H1 (cell line): Measurements from ENCODE around the gene LOXHD1. TPM values are rescaled to one million over a fixed set of nuclear protein-coding genes. Genes with fewer than 3 reads are reported as not detected.

ENCODE experiments used
- CTBP2 ChIP-seq: IDR thresholded peaks from 2 replicates; pipeline ENCODE4 v1.7.0; 2011; ENCODE audit warnings: borderline replicate concordance, mild to moderate bottlenecking, moderate library complexity, mixed read lengths, low read length; ENCODE audit not compliant: insufficient read depth, insufficient read length
- EP300 ChIP-seq, 2 experiments: IDR thresholded peaks; 1 replicate in 1 of 2; 2 replicates in 1 of 2; pipeline ENCODE4 v1.6.1; 2011 to 2012; ENCODE audit warnings: low read depth in 2 of 2, low read length in 2 of 2, mild to moderate bottlenecking in 2 of 2, borderline replicate concordance in 1 of 2, inconsistent platforms in 1 of 2, moderate library complexity in 1 of 2
- GTF2F1 ChIP-seq: IDR thresholded peaks from 2 replicates; pipeline ENCODE4 v1.6.1; 2012; ENCODE audit warnings: low read depth, low read length, improper control_type of control experiment, borderline replicate concordance
- HDAC2 ChIP-seq, 2 experiments: fragments of 300-600 bp in 1 of 2; sonication (generic) in 1 of 2; IDR thresholded peaks; 2 replicates each; pipeline ENCODE4 v1.6.1; 2011 to 2012; ENCODE audit warnings: low read depth in 2 of 2, low read length in 2 of 2, mild to moderate bottlenecking in 2 of 2, moderate library complexity in 2 of 2, borderline replicate concordance in 1 of 2, inconsistent platforms in 1 of 2
- KDM1A ChIP-seq: fragments of 200-600, 300-600 bp; sonication (generic); IDR thresholded peaks from 2 replicates; pipeline ENCODE4 v1.7.1; 2016; ENCODE audit warnings: mild to moderate bottlenecking, low read length, borderline replicate concordance
- KDM4A ChIP-seq: IDR thresholded peaks from one replicate; pipeline ENCODE4 v1.7.1; 2012; ENCODE audit warnings: low read depth, mild to moderate bottlenecking, moderate library complexity, low read length, inconsistent platforms; ENCODE audit not compliant: severe bottlenecking
- POLR2AphosphoS5 ChIP-seq: IDR thresholded peaks from 2 replicates; pipeline ENCODE4 v1.6.1; 2011; ENCODE audit warnings: low read depth, low read length
- SP4 ChIP-seq: IDR thresholded peaks from 2 replicates; pipeline ENCODE4 v1.6.1; 2012; ENCODE audit warnings: low read length, inconsistent platforms
- SUZ12 ChIP-seq: fragments of 200-600 bp; sonication (generic); IDR thresholded peaks from 2 replicates; pipeline ENCODE4 v1.6.1; 2012; ENCODE audit warnings: mild to moderate bottlenecking, inconsistent platforms, low read length, moderate library complexity, mixed read lengths
- polyA plus RNA-seq, 7 experiments: library from polyadenylated mRNA; depleted of rRNA in 3 of 7; stranded (reverse) in 5 of 7; unstranded in 2 of 7; fragments of >200 nt in 5 of 7; fragments of 200-250 nt in 2 of 7; gene quantifications; 1 replicate in 5 of 7; 2 replicates in 1 of 7; 4 replicates in 1 of 7; pipeline versions ENCODE4 v1.2.1 to v1.2.3, GENCODE V29; 2011 to 2013; ENCODE audit warnings: missing spikeins in 2 of 7, mixed read lengths in 2 of 7
- total RNA-seq: library from RNA; stranded (reverse); fragmentation: NEBNext Ultra II Directional; extraction: Animal tissue kit (Norgen Biotek cat#: 25700); gene quantifications from 2 replicates; pipeline ENCODE4 v1.2.1, GENCODE V29; 2021
- TF ChIP-seq, protein P1 (sequence below): IDR thresholded peaks from 2 replicates; pipeline ENCODE4 v1.6.1; 2012; ENCODE audit warnings: inconsistent platforms

Gene LOXHD1
- total and polyA plus RNA-seq, 2 of the 8 experiments (the other 6 are each of a cell fraction or from before 2014, with no cell fraction given): 0.02 TPM; not detected in 1

DNA sequence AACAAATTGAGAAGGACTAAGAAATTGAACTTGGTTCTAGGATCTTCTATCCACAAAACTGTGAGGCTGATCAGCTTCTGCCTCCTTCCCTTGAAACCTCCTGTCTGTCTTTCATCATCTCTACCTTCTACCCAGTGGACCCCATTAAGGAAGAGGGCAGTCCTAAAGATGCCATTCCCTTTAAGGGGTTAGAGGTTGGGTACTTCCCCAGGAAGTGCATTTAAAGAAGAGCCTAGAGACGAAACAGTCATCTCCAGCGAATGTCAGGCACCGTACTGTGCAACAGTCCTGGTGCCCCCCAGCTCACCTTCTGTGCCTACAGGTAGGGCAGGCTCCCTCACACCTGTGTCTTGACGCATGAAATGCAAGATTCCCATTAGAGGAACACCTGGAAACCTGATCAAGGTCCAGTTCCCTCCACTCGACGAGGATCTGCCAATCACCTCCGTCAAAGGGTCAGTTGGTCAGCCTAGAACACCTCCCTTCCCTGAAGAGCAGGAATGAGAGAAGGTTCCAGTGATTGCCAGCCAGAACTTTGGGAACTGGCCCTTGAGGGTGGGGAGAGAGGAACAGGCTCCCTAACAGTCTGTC lies 20.9 kb downstream of the LOXHD1 start (continued):
- TF ChIP-seq CTBP2: no peak
- TF ChIP-seq EP300 (IDR thresholded peaks at IDR 0.05; ENCODE audit: borderline replicate concordance in 1 of 2, low read depth in 2 of 2, low read length in 2 of 2): no peak
- no peak for TF ChIP-seq SP4
- TF ChIP-seq KDM1A: no peak
- TF ChIP-seq POLR2AphosphoS5: no peak
- TF ChIP-seq HDAC2 (IDR thresholded peaks at IDR 0.05; ENCODE audit: borderline replicate concordance in 1 of 2, low read depth in 2 of 2, low read length in 2 of 2): no peak
- no peak for TF ChIP-seq GTF2F1
- TF ChIP-seq SUZ12: no peak
- TF ChIP-seq KDM4A: no peak
- TF ChIP-seq, protein P1, sequence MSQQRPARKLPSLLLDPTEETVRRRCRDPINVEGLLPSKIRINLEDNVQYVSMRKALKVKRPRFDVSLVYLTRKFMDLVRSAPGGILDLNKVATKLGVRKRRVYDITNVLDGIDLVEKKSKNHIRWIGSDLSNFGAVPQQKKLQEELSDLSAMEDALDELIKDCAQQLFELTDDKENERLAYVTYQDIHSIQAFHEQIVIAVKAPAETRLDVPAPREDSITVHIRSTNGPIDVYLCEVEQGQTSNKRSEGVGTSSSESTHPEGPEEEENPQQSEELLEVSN: no peak
